Activated naive CD4-positive, alpha-beta T cell treated with anti-CD3 and anti-CD28 coated beads, Interleukin-2, amount 10 ng/mL, durations not matched to agents 7 days and 5 days (primary cell): Measurements from ENCODE around the gene CIPC.

Experiments used
- CTCF ChIA-PET: fragments of 350-600 bp; sonication (Branson Sonifier 250); formaldehyde crosslinking; loops from one replicate; lab custom pipeline; 2021; ENCODE audit warnings: antibody characterized with exemption; lab: Charles Lee
- DNase-seq: peaks from one replicate; pipeline ENCODE4 v3.0.0-alpha.2; 2020
- H3K27ac Mint-ChIP-seq: one replicate; pipeline ENCODE4 v1.8.0; 2021; ENCODE audit warnings: mild to moderate bottlenecking, moderate library complexity, mixed read lengths
- H3K27me3 Mint-ChIP-seq: one replicate; pipeline ENCODE4 v1.8.0; 2021; ENCODE audit warnings: mild to moderate bottlenecking, mixed read lengths
- H3K36me3 Mint-ChIP-seq: one replicate; pipeline ENCODE4 v1.8.0; 2021; ENCODE audit warnings: mixed read lengths
- H3K4me1 Mint-ChIP-seq: one replicate; pipeline ENCODE4 v1.8.0; 2021; ENCODE audit warnings: mixed read lengths
- H3K4me3 Mint-ChIP-seq: one replicate; pipeline ENCODE4 v1.8.0; 2021; ENCODE audit warnings: mild to moderate bottlenecking, moderate library complexity, mixed read lengths
- H3K9me3 Mint-ChIP-seq: one replicate; pipeline ENCODE4 v1.8.0; 2021; ENCODE audit warnings: mixed read lengths

The CIPC gene

DNA sequence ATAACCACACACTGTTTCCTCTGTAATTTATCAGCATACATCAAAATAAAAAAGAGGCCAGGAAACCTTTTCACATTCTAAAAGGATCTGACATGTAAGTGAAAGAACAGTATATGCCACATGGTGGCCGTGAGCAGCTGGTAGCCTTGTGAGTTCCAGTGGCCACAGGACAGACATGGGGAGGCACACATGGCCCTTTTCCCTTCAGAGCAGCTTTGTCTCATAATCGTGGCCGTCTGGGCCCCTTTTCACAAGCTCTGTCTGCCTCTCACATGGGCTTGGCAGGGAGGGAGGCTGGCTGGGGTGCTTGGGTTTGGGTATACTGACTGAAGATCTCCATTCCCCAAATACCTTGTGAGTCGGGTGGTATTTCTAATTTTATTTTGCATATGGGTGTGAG, 45.0 kb downstream of the CIPC start:
- Mint-ChIP-seq H3K9me3 (no peaks in the 10 kb centered on the region), H3K27ac (no peak overlapping the region), H3K4me3 (no peak overlapping the region), H3K36me3 (no peaks in the 10 kb centered on the region), H3K27me3 (peaks cover 95% of the 10 kb centered on the region), H3K4me1 (peaks cover 16% of the 10 kb centered on the region)
- CTCF ChIA-PET, result interaction anchor here (1.0 to 4.2 kb wide), 5 partner anchors 8 to 299 kb away, joined by 3 to 24 read pairs (median 6); no protein-coding TSS in a partner anchor
- no peak for DNase-seq

DNA sequence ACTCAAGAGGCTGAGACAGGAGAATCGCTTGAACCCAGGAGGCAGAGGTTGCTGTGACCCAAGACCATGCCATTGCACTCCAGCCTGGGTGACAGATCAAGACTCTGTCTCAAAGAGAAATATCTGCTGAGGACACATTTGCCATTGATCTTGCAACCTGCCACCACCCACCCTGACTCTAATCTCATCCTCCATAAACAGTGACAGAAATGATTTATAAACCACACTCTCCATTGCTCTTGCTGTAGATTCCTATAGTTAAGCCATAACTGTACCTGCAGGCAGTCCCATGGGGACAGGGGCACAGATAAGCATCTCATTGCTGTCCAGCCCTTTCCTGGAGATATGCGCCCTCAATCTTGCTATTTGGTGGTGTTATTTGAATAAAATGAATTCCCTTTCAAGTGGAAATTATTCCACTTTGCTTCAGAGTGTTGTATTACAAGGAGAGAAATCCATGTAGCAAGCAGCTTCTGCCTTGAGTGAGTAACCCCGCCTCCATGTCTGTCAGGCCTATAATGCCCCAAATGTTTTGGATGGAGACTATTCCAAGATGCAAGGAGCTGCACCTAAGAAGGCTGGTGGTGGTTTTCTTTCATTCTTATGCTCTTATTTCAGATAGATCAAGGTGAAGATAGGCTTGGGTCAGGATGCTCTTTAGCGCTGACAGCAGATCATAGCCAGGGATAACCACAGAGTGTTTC, 46.5 kb downstream of the CIPC start:
- no peak for DNase-seq
- no peaks in the 10 kb centered on the region for H3K9me3 Mint-ChIP-seq
- no peak overlapping the region for H3K4me3 Mint-ChIP-seq
- no peaks in the 10 kb centered on the region for H3K36me3 Mint-ChIP-seq
- CTCF ChIA-PET, result no interaction called here
- peaks cover 87% of the 10 kb centered on the region for H3K27me3 Mint-ChIP-seq
- H3K27ac Mint-ChIP-seq, result no peak overlapping the region
- peaks cover 10% of the 10 kb centered on the region for H3K4me1 Mint-ChIP-seq

DNA sequence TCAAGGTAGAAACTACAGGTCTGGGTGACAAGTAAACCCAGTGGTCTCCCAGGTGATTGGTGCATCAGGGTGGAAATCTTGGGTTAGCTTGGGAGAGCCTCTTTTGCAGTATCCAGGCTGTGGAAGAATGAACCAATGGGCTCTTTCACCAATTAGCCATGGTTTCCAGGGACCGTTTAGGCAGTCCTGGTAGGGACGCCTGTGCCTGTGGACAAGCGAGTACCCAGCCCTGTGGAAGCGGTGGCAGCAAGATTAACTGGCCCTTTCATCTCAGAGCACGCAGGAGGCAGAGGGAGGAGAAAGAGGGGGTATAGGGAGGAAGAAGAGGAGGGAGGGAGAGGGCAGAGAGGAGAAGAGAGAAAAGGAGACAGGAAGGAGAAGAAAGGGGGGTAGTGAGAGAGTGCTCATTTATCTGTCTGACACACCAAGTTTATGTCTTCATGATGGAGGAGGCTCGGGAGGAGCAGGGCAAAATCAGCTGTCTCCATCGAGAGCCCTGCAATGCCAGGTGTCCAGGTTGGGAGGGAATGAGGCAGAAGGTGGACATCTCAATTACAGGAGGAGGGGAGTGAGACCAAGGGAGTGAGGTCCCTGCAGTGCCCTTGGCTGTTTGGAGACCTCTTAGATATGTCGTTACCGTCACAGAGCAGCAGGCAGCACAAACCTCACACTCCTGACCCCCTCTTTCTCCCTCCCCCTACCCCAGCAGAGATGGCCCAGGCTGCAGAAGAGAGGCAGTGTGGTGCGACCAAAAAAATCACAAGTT, 48.1 kb downstream of the CIPC start:
- CTCF ChIA-PET, result interaction anchor here (0.7 to 1.1 kb wide), 3 partner anchors 11 to 435 kb away, joined by 3 to 7 read pairs (median 4); no protein-coding TSS in a partner anchor
- Mint-ChIP-seq H3K9me3 (no peaks in the 10 kb centered on the region), H3K27me3 (peaks cover 72% of the 10 kb centered on the region), H3K4me1 (peaks cover 5% of the 10 kb centered on the region), H3K4me3 (no peak overlapping the region), H3K36me3 (no peaks in the 10 kb centered on the region), H3K27ac (no peak overlapping the region)
- no peak for DNase-seq

DNA sequence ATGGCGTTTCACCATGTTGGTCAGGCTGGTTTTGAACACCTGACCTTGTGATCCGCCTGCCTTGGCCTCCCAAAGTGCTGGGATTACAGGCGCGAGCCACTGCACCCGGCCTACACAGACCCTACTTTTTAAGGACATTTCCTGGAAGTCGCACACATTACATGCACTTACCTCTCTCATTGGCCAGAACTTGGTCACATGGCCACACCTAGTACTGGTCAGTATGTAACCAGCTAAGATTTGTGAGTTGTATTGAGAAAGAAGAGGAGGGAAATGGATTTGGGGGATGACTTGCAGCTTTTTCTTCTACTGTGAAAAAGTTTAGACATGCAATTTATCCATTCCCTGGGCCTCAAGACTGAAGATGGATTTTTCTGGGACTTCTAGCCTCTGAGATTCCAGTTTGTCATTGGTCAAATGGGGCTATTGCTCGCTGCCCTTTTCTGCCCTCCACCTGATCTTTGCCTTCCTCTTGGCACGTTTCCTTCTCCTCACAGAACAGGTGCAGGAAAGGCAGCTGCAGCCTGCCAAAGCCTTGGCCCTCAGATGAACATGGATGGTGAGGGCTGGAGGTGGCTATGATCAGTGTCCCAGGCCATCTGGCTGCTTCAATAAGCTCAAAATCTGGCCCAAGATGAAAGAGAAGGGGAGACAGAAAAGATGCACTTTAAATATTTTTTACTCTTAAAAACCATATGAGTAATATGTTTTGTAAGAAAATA, 50.6 kb downstream of the CIPC start:
- no peaks in the 10 kb centered on the region for H3K36me3 Mint-ChIP-seq
- no peak overlapping the region for H3K4me3 Mint-ChIP-seq
- no peak overlapping the region for H3K27ac Mint-ChIP-seq
- no peak for DNase-seq
- peaks cover 61% of the 10 kb centered on the region for H3K27me3 Mint-ChIP-seq
- CTCF ChIA-PET, result interaction anchor here (1.4 to 7.0 kb wide), 4 partner anchors 12 to 166 kb away, joined by 3 to 102 read pairs (median 24); no protein-coding TSS in a partner anchor
- no peaks in the 10 kb centered on the region for H3K9me3 Mint-ChIP-seq
- no peaks in the 10 kb centered on the region for H3K4me1 Mint-ChIP-seq

DNA sequence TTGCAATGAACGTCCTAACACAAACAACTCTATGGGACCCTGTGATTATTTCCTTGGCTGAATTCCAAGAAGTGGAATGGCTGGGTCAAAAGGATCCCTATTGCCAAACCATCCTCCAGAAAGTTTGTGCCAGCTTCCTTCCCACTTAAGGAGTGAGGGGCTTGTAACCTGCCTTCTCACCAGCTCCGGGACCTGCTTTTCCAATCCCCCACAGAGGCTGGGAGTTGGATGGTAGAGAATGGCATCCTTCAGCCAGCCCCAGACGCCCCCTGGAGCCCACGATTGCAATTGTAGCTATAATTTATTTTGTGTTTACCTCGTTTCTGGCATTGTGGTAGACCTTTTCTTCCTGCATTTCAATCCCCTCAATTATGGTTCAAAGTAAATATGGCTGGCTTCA, 53.2 kb downstream of the CIPC start:
- CTCF ChIA-PET, result interaction anchor here (0.8 to 7.0 kb wide), 14 partner anchors 9 to 377 kb away, joined by 3 to 102 read pairs (median 8); partner anchors contain the start of genes GSTZ1, POMT2 and ZDHHC22
- H3K27me3 Mint-ChIP-seq, result peaks cover 60% of the 10 kb centered on the region
- H3K4me3 Mint-ChIP-seq, result no peak overlapping the region
- H3K27ac Mint-ChIP-seq, result no peak overlapping the region
- no peaks in the 10 kb centered on the region for H3K4me1 Mint-ChIP-seq
- no peaks in the 10 kb centered on the region for H3K9me3 Mint-ChIP-seq
- DNase-seq, result peak; percentile 26
- H3K36me3 Mint-ChIP-seq, result no peaks in the 10 kb centered on the region

DNA sequence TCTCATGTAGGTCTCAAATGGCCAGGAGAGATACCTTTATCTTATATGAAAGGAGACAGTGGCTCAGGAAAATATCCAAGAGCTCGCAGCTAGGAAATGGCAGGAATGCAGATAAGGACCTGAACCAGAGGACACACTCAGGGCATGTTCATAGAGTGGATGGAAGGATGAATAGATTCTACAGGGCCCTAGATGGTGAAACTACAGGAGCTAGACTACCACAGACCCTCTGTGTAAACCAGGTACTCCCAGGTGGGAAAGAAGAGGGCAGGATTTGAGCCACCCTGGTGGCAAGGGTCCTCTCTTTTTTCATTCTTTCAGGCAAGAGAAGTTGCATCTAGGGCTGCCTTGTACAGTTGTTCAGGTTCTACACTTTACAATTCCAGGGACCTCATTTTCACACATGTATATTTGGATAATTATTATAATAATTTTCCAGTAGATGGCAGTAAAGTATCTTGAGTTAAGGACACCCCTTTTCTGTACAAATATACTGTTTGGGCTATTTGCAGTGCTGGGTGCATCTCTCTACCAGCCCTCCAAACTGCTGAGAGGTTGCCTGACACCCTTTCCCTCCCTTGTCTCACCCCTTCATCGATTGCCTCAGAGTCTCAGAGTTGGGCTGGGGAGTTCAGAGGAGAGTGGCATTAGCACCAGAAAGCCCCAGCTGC, 54.0 kb downstream of the CIPC start:
- Mint-ChIP-seq H3K36me3 (no peaks in the 10 kb centered on the region), H3K9me3 (no peaks in the 10 kb centered on the region)

DNA sequence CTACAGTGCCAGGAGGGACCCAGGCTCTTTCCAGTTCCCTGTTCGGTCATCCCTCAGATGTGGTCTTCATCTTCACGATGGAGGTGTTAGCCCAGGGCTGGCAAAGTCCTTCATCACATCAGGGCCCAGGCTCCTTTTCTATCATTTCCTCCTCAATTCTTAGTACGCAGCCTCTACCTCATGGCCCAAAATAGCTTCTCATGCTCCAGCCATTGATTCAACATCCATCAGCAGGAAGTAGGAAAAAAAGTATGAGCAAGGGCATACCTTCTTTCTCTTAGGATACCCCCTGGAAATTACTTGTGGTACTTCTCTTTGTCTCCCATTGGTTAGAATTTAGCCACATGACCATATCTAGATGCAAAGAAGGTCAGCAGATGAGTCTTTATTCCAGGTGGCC, 55.7 kb downstream of the CIPC start:
- CTCF ChIA-PET, result interaction anchor here (1.0 to 7.0 kb wide), 8 partner anchors 11 to 161 kb away, joined by 3 to 102 read pairs (median 14); partner anchors contain the start of gene ZDHHC22
- peaks cover 51% of the 10 kb centered on the region for H3K27me3 Mint-ChIP-seq
- H3K9me3 Mint-ChIP-seq, result no peaks in the 10 kb centered on the region
- no peaks in the 10 kb centered on the region for H3K36me3 Mint-ChIP-seq
- no peaks in the 10 kb centered on the region for H3K4me1 Mint-ChIP-seq
- no peak for DNase-seq
- H3K4me3 Mint-ChIP-seq, result no peak overlapping the region
- H3K27ac Mint-ChIP-seq, result no peak overlapping the region

More for the DNA sequence above, 54.0 kb downstream of the CIPC start:
- CTCF ChIA-PET, result interaction anchor here (0.6 to 7.0 kb wide), 20 partner anchors 9 to 399 kb away, joined by 3 to 102 read pairs (median 4); partner anchors contain the start of genes GSTZ1, POMT2 and ZDHHC22
- no peak overlapping the region for H3K4me3 Mint-ChIP-seq
- peaks cover 52% of the 10 kb centered on the region for H3K27me3 Mint-ChIP-seq
- H3K4me1 Mint-ChIP-seq, result no peaks in the 10 kb centered on the region
- H3K27ac Mint-ChIP-seq, result no peak overlapping the region
- no peak for DNase-seq

DNA sequence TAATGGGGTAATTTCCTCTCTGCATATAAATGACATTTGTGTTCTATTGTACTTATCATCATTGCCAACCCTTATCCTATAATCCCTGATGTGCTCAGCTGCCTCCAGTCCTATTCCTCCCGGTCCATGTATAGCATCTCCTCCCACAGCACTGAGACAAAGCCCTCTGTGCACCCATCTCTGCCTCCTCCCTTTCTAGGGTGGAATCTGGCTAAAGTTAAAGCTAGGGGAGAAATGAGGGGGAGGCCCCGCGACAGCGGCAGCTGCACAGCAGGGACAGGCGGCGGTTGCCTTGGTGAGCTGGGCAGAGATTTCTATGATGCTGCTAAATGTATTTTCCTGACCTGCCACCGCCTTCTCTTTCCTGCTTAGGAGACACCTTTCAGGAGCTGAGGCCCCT, 56.4 kb downstream of the CIPC start:
- Mint-ChIP-seq H3K4me3 (no peak overlapping the region), H3K4me1 (no peaks in the 10 kb centered on the region), H3K27ac (no peak overlapping the region), H3K27me3 (peaks cover 54% of the 10 kb centered on the region), H3K36me3 (no peaks in the 10 kb centered on the region), H3K9me3 (no peaks in the 10 kb centered on the region)
- CTCF ChIA-PET, result interaction anchor here (0.8 to 7.0 kb wide), 7 partner anchors 15 to 160 kb away, joined by 3 to 102 read pairs (median 5); no protein-coding TSS in a partner anchor
- no peak for DNase-seq

DNA sequence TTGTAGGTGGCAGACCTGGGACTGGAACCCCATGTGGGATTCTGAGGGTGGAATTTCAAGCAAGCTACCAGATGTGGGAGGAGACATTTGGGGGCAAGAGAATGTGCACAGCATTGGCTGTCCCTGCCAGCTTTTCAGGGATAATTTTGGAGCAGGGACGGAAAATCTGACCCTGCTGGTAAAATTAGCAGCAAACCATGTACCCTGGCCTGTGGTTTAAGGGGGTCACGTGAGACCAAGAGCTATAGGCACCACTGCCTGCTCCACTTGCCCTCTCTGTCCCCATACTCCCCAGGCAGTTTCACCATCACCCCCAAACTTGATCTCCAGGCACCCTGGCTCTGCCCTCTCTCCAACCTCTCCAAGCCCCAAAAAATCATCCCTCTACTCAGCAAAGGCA, 57.0 kb downstream of the CIPC start:
- no peaks in the 10 kb centered on the region for H3K9me3 Mint-ChIP-seq
- no peaks in the 10 kb centered on the region for H3K4me1 Mint-ChIP-seq
- no peak overlapping the region for H3K4me3 Mint-ChIP-seq
- H3K36me3 Mint-ChIP-seq, result no peaks in the 10 kb centered on the region
- CTCF ChIA-PET, result interaction anchor here (0.8 to 7.0 kb wide), 4 partner anchors 15 to 159 kb away, joined by 3 to 102 read pairs (median 4); no protein-coding TSS in a partner anchor
- DNase-seq, result no peak
- H3K27ac Mint-ChIP-seq, result no peak overlapping the region
- H3K27me3 Mint-ChIP-seq, result peaks cover 55% of the 10 kb centered on the region

DNA sequence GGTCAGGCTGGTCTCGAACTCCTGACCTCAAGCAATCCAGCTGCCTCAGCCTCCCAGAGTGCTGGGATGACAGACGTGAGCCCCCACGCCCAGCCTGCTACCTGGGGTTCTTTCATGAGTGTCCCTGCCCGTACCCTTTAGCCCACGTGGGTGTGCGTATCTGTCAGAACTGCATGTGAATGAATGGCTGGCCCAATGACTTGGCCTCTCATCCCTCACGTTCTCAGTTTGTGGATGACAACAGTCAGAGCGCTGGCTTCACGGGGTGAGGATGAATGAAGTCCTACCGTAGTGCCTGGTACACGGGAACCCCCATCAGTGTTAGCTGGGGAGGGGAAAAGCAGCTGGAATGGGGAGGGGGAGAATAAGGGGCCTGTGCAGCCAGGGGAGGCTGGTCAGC, 59.7 kb downstream of the CIPC start:
- no peaks in the 10 kb centered on the region for H3K36me3 Mint-ChIP-seq

DNA sequence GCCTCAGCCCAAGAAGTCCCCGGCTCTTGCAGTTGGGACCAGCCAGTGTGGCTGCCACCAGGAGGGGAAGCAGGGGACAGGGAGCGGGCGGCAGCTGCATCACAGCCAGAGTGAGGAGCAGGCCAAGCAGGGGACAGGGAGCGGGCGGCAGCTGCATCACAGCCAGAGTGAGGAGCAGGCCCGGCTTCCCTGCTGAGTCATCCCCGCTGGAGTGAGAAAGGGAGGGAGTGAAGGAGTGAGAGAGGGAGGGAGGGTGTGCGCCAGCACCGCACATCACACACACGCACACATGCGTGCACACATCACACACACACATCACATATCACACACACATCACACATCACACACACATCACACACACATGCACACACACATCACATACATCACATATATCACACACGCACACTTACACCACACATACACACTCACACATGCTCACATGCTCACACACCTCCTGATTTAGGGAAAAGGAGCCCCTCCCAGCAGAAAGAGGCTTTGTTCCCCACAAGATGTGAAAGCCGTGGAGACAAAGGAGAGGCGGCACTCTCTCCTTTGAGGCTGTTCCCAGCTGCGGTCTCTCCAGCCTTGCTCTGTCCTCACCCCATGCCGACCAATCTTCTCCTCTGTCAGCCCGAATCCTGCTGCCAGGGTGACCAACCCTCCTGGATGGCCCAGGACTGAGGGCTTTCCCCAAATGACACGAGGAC, 60.3 kb downstream of the CIPC start:
- DNase-seq, result no peak
- Mint-ChIP-seq H3K4me1 (no peaks in the 10 kb centered on the region), H3K27ac (no peak overlapping the region), H3K4me3 (no peak overlapping the region), H3K9me3 (no peaks in the 10 kb centered on the region), H3K27me3 (peaks cover 56% of the 10 kb centered on the region), H3K36me3 (no peaks in the 10 kb centered on the region)
- CTCF ChIA-PET, result interaction anchor here (0.6 to 1.5 kb wide), 2 partner anchors 9 to 158 kb away, joined by 3 read pairs; no protein-coding TSS in a partner anchor

More for the DNA sequence above, 59.7 kb downstream of the CIPC start:
- peaks cover 58% of the 10 kb centered on the region for H3K27me3 Mint-ChIP-seq
- no peak overlapping the region for H3K4me3 Mint-ChIP-seq
- H3K27ac Mint-ChIP-seq, result no peak overlapping the region
- H3K4me1 Mint-ChIP-seq, result no peaks in the 10 kb centered on the region
- H3K9me3 Mint-ChIP-seq, result no peaks in the 10 kb centered on the region
- no peak for DNase-seq
- CTCF ChIA-PET, result interaction anchor here (0.6 to 1.5 kb wide), 2 partner anchors 10 to 159 kb away, joined by 3 read pairs; no protein-coding TSS in a partner anchor

DNA sequence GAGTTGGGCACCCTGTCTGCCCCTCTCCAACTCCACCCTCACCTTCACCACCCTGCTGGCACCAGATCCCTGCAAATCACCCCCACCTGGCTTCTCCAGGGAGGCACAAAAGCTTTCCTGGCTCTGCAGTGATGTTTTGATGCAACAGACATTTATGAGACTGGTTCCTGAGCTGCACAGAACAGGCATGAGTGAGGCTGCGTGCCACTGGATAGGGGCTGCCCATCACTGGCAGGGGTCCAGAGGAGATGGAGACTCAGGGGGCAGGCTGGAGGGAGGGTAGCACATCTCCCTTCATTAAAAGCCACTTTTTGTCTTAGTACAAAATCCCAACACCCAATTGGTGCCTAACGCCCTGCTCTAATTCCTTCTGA, 60.8 kb downstream of the CIPC start:
- CTCF ChIA-PET, result no interaction called here
- H3K27me3 Mint-ChIP-seq, result peaks cover 53% of the 10 kb centered on the region
- no peak overlapping the region for H3K4me3 Mint-ChIP-seq
- no peak for DNase-seq
- H3K9me3 Mint-ChIP-seq, result no peaks in the 10 kb centered on the region
- H3K36me3 Mint-ChIP-seq, result no peaks in the 10 kb centered on the region
- no peaks in the 10 kb centered on the region for H3K4me1 Mint-ChIP-seq
- no peak overlapping the region for H3K27ac Mint-ChIP-seq

DNA sequence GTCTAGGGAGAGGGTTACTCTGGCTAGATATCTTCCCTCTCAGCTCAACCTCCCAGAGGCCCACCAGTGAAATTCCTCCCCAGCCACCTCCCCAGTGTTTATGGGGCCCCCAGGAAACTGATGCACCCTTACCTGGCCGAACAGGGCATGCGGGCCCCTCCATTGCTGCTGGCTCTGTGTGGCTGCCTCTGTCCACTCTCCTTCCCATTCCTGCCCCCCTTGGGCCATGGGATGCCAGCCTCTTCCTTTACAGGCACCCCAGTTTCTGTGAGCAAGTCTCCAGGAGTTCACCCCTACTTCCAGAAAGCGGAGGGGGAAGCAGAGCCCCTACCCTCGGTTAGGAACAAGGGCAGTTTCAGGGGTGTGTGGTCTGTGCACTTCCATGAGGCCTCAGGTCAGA, 63.0 kb downstream of the CIPC start:
- DNase-seq, result no peak
- H3K36me3 Mint-ChIP-seq, result no peaks in the 10 kb centered on the region

More for the DNA sequence above, 63.0 kb downstream of the CIPC start:
- peaks cover 34% of the 10 kb centered on the region for H3K27me3 Mint-ChIP-seq
- H3K27ac Mint-ChIP-seq, result no peak overlapping the region
- H3K4me3 Mint-ChIP-seq, result no peak overlapping the region
- CTCF ChIA-PET, result no interaction called here
- no peaks in the 10 kb centered on the region for H3K4me1 Mint-ChIP-seq
- H3K9me3 Mint-ChIP-seq, result no peaks in the 10 kb centered on the region
